ENCODE results near the gene FXYD5.

FXYD5 gene

DNA sequence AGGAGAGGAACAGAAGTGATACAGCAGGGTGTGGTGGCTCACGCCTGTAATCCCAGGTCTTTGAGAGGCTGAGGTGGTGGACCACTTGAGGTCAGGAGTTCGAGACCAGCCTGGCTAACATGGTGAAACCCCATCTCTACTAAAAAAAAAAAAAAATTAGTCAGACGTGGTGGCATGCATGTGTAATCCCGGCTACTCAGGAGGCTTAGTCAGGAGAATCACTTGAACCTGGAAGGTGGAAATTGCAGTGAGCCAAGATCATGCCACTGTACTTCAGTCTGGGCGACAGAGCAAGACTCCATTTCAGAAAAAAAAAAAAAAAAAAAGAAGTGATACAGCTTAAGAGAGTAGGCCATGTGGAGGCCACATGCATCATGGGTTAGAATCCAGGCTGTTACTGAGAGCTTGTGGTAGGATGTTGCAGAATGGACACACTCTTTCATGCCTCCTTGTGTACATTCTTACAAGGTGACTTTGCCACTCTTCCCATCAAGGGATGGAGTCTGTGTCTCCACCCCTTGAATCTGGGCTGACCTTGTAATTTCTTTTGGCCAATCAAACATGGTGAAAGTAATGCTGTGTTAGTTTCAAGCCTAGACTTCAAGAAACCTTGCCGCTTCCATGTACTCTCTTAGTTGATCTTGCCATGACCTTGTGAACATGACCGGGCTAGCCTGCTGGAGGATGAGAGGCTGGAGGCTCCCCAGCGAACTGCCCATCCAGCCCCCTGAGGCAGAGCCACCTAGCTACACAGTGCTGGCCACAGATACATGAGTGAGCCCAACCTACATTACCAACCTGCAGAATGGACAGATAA, 61.7 kb downstream of the FXYD5 start:
- DNase-seq: no peak

- no peak for DNase-seq
Observed at GRCh38 chr19:35216833-35217648, 62.5 kb downstream of the FXYD5 start.

DNA sequence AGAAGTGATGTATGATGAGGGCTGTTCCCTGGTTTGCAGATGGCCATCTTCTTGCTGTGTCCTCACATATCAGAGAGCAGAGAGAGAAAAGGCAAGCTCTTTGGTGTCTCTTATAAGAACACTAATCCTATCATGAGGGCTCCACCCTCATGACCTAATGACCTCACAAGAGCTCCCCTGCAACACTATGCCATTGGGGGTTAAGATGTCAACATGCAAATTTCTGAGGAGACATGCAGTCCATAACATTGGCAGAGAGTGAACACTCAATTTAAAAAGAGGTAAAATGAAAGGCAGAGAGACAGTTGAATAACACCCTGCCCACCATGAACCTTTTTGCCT, 63.1 kb downstream of the FXYD5 start:
- DNase-seq: no peak

DNA sequence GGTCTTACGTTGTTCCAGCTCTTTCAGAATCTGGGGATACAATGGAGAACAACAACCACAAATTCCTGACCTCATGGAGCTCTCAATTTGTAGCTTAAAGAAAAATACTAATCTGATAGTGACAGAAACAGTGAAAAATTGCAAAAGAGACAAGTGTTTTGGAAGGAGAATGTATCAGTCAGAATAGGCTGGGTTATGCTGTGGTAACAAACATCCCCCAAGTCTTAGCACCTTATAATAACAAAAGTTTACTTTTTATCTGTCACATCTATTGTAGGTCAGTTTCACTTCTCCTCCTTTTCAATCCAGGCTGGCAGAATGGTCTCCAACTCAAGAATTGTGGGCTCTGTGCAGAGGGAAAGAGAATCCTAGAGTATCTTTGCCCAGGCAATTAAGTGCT, 64.5 kb downstream of the FXYD5 start:
- DNase-seq: no peak
